ENCODE data around the gene OSTF1. TPM values are rescaled to one million over a fixed set of nuclear protein-coding genes. Genes with fewer than 3 reads are reported as not detected.

OSTF1 gene
- total RNA-seq, 2 donors from 2014 or later, result 85.2 to 95.1 TPM

DNA sequence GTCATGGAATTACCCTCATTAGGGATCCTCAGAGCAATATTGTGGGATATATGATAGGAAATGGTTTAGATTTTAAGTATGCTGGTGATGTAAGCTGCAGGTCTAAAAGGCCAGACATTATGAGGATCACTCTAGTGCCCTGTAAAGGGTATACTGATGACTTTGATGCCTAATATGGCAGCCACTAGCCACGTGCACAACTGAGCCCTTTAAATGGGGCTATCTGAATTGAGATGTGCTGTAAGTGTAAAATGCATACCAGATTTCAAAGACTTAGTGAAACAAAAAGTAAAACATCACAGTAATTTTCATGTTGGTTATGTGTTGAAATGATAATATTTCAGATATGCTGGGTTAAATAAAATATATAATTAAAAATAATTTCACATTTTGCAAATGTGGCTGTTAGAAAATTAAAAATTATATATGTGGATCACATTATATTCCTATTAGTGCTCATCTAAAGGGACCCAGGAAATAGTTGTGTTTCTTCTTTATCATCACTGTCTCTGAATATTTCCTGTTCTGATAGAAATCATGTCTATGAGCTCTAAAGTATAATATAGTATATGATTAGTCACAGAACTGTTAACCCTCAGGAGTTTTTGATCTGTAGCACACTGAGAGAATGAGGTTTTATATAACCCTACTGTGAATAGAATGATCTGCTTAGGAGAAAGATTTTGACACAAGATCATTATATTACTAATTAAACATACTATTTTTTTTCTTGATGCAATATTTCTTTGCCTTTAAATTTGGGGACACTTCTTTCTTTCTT is 50.1 kb downstream of the OSTF1 start:
- Mint-ChIP-seq H3K27ac (peak overlapping the region; percentile 89), H3K36me3 (ENCODE audit: low read depth) (peaks cover 15% of the 10 kb centered on the region), H3K4me3 (peak overlapping the region; percentile 78), H3K27me3 (no peaks in the 10 kb centered on the region), H3K4me1 (peaks cover 55% of the 10 kb centered on the region)
- ATAC-seq (peak; percentile 79), DNase-seq (no peak)
- H3K9me3 ChIP-seq (ENCODE audit: control insufficient read depth, low read length, poor library complexity, severe bottlenecking), result no peaks in the 10 kb centered on the region

DNA sequence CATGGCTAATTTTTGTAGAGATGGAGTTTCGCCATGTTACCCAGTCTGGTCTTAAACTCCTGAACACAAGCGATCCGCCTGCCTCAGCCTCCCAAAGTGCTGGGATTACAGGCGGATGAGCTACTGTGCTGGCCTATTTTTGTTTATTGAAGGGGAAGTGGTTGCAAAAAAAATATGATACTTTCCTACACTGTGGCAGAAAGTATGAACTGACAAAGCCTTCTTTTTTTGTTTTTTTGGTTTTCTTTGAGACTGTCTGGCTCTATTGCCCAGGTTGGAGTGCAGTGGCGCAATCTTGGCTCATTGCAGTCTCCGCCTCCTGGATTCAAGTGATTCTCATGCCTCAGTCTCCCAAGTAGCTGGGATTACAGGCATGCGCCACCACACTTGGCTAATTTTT is 50.9 kb downstream of the OSTF1 start:
- peak overlapping the region; percentile 89 for H3K27ac Mint-ChIP-seq
- peaks cover 19% of the 10 kb centered on the region for H3K36me3 Mint-ChIP-seq (ENCODE audit: low read depth)
- no peaks in the 10 kb centered on the region for H3K27me3 Mint-ChIP-seq
- DNase-seq, result no peak
- H3K4me1 Mint-ChIP-seq, result peaks cover 58% of the 10 kb centered on the region
- H3K9me3 ChIP-seq (ENCODE audit: control insufficient read depth, low read length, poor library complexity, severe bottlenecking), result no peaks in the 10 kb centered on the region
- peak overlapping the region; percentile 78 for H3K4me3 Mint-ChIP-seq
- peak; percentile 32 for ATAC-seq

DNA sequence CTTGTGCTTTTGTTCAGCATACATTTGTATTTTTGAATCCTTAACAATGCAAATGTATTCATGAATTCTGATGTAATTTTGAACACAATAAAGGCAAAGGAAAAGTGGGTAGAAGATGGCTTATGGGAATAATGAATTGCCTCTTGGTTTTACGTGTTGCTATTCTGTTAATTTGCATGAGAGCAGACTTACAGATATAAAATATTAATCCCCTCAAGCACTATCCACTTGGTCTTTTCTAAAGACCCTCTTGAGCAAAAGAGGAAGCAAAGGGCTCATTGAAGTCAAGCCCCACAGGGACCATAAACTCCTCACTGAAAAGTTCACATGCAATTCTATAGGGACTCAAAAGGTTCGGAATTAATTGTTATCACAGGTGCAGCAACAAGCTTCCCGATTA is 51.9 kb downstream of the OSTF1 start:
- ATAC-seq (no peak), DNase-seq (no peak)
- peaks cover 12% of the 10 kb centered on the region for H3K36me3 Mint-ChIP-seq (ENCODE audit: low read depth)
- peak overlapping the region; percentile 89 for H3K27ac Mint-ChIP-seq
- no peaks in the 10 kb centered on the region for H3K27me3 Mint-ChIP-seq
- H3K9me3 ChIP-seq (ENCODE audit: control insufficient read depth, low read length, poor library complexity, severe bottlenecking), result no peaks in the 10 kb centered on the region
- H3K4me3 Mint-ChIP-seq, result no peak overlapping the region
- H3K4me1 Mint-ChIP-seq, result peaks cover 52% of the 10 kb centered on the region

DNA sequence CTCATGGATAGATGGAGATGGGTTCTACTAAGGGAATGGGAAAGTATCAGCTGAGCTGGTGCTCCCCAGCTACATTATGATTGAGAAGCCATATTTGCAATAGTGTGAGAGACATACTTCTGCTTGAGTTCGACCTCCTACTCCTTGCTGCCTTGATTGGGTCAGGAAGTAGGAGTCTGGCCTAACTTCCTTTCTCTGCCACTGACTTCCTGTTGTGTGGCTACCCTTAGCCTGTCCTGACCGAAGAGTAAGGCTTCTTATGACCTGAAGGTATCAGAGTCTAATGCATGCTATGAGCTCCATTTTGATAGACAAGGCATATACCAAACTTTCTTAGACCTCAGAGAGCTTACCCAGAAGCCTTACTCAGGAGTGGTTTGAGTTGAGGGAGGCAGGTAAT is 53.9 kb downstream of the OSTF1 start:
- peak overlapping the region; percentile 81 for H3K27ac Mint-ChIP-seq
- H3K36me3 Mint-ChIP-seq (ENCODE audit: low read depth), result peaks cover 15% of the 10 kb centered on the region
- no peaks in the 10 kb centered on the region for H3K27me3 Mint-ChIP-seq
- H3K4me3 Mint-ChIP-seq, result peak overlapping the region; percentile 5
- ATAC-seq (peak; percentile 47), DNase-seq (no peak)
- peaks cover 49% of the 10 kb centered on the region for H3K4me1 Mint-ChIP-seq
- no peaks in the 10 kb centered on the region for H3K9me3 ChIP-seq (ENCODE audit: control insufficient read depth, low read length, poor library complexity, severe bottlenecking)

DNA sequence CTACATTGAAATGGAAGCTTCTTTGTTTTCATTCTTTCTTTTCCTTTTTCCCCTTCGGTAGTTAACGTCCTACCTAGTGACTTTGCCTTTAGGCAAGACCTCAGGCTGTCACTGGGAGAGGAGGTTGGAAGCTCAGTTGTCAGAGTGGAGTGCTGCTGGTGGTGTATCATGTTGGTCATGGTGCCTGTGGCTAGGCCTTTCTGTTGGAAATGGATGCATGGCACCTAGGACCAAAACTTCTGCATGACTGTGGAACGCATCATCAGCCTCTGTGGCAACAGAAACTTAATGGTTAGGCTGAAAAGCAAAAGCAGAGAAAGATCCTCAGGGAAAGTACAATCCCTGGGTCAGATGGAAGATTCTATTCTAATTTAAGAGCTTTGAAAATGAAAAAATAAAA is 57.9 kb downstream of the OSTF1 start:
- H3K27me3 Mint-ChIP-seq, result no peaks in the 10 kb centered on the region
- H3K27ac Mint-ChIP-seq, result peak overlapping the region; percentile 59
- peak overlapping the region; percentile 34 for H3K4me3 Mint-ChIP-seq
- H3K9me3 ChIP-seq (ENCODE audit: control insufficient read depth, low read length, poor library complexity, severe bottlenecking), result no peaks in the 10 kb centered on the region
- peaks cover 10% of the 10 kb centered on the region for H3K36me3 Mint-ChIP-seq (ENCODE audit: low read depth)
- DNase-seq (no peak), ATAC-seq (no peak)
- peaks cover 47% of the 10 kb centered on the region for H3K4me1 Mint-ChIP-seq

DNA sequence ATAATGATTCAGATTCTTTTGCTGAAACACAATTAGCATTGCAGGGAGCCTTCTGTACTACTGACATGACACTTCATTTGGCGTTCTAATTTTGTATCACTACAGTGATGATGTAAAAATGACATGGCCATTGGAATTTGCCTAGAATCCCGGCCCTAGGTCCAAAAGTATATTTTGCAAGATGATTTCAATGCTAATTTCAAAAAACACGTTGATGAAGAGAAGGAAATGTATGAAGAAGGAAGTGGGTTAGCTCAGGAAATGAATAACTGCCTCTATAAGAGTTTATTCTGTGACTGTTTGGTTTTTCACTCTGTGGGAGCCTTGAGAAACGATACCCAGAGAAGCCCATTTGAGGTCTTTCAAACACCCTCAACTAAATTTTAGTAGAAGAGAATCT is 59.3 kb downstream of the OSTF1 start:
- peak overlapping the region; percentile 97 for H3K27ac Mint-ChIP-seq
- H3K27me3 Mint-ChIP-seq, result no peaks in the 10 kb centered on the region
- H3K9me3 ChIP-seq (ENCODE audit: control insufficient read depth, low read length, poor library complexity, severe bottlenecking), result no peaks in the 10 kb centered on the region
- H3K36me3 Mint-ChIP-seq (ENCODE audit: low read depth), result peaks cover 10% of the 10 kb centered on the region
- ATAC-seq (peak; percentile 60), DNase-seq (no peak)
- peak overlapping the region; percentile 67 for H3K4me3 Mint-ChIP-seq
- H3K4me1 Mint-ChIP-seq, result peaks cover 50% of the 10 kb centered on the region

DNA sequence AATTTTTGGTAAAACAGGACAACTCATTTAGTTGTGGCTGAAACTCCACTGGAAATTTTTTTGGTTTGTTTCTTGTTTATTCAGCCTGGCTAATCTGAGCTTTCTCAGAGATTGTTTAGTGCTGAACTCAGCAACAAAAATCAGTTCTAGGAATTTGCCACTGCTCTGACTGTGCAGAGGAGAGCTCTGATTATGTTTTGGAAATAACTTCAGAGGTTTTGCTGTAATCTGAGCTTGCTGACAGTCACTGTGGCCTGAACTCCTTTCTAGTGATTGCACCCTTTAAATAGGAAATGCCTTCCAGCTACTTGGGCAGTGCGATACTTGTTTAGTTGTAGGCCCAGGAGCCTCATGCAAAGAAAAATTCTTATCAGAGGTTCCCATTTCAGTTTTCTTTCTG is 60.2 kb downstream of the OSTF1 start:
- peaks cover 50% of the 10 kb centered on the region for H3K4me1 Mint-ChIP-seq
- H3K9me3 ChIP-seq (ENCODE audit: control insufficient read depth, low read length, poor library complexity, severe bottlenecking), result no peaks in the 10 kb centered on the region
- H3K4me3 Mint-ChIP-seq, result peak overlapping the region; percentile 55
- H3K36me3 Mint-ChIP-seq (ENCODE audit: low read depth), result peaks cover 8% of the 10 kb centered on the region
- H3K27ac Mint-ChIP-seq, result peak overlapping the region; percentile 97
- H3K27me3 Mint-ChIP-seq, result no peaks in the 10 kb centered on the region
- ATAC-seq (peak; percentile 5), DNase-seq (no peak)

DNA sequence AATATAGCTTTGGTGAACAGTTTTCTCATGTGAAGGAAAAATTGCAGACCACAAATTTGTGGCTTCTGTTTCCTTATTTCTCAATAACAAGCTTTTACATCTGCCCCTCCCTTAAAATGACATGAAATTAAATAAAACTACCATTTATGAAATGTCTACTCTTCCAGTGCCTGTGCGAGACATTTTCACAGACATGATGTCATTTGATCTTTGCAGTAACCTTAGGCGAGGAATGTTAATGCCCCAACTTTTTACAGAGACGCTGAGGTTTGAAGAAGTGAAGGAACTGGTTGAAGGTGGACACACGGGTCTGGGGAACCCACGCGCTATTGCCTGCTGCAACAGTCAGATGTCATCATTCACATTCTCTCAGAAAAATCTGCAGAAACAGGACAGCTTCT is 61.5 kb downstream of the OSTF1 start:
- peaks cover 48% of the 10 kb centered on the region for H3K4me1 Mint-ChIP-seq
- H3K9me3 ChIP-seq (ENCODE audit: control insufficient read depth, low read length, poor library complexity, severe bottlenecking), result no peaks in the 10 kb centered on the region
- ATAC-seq (no peak), DNase-seq (no peak)
- H3K27ac Mint-ChIP-seq, result peak overlapping the region; percentile 97
- peak overlapping the region; percentile 84 for H3K4me3 Mint-ChIP-seq
- no peaks in the 10 kb centered on the region for H3K27me3 Mint-ChIP-seq
- peaks cover 5% of the 10 kb centered on the region for H3K36me3 Mint-ChIP-seq (ENCODE audit: low read depth)

DNA sequence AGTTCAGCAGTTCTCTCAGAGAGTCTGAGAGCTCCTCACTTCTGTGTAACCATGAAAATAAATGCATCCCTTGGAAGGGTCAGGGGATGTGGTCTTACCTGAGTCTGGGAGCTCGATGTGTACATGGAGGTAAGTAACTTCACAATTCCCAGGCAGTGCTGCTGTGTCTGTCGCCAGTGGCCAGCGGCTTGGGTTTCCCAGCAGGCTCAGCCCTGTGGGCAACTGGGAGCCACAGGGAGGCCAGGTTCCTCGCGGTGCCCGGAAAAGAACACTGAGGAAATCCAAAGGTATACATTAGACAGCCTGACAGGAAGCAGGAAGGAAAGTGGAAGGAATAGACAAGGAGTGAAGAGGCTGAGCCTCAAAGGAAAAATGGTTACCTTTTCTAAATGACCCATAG is 62.2 kb downstream of the OSTF1 start:
- DNase-seq (no peak), ATAC-seq (no peak)
- H3K9me3 ChIP-seq (ENCODE audit: control insufficient read depth, low read length, poor library complexity, severe bottlenecking), result no peaks in the 10 kb centered on the region
- no peaks in the 10 kb centered on the region for H3K27me3 Mint-ChIP-seq
- peak overlapping the region; percentile 97 for H3K27ac Mint-ChIP-seq
- peaks cover 50% of the 10 kb centered on the region for H3K4me1 Mint-ChIP-seq
- H3K36me3 Mint-ChIP-seq (ENCODE audit: low read depth), result peaks cover 5% of the 10 kb centered on the region
- peak overlapping the region; percentile 84 for H3K4me3 Mint-ChIP-seq

DNA sequence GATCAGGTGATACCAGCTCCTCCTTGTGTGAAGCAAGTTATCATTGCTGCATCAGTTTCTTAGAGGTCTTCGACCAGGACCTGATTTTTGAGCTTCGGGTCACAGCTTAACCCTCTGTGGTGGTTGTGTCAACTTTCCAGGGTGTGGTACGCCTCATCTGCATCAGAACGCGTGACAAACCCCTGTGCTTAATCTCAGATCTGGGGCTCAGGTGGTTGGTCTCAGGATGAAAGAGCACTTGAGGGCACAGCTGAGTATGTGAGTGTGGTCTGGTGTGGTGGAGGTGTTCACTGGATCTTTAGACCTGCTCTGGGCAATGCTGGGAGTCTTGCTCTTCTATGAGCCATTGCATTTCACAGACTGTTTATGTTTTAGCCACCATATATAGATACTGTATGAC is 64.1 kb downstream of the OSTF1 start:
- Mint-ChIP-seq H3K4me3 (peak overlapping the region; percentile 25), H3K36me3 (ENCODE audit: low read depth) (no peaks in the 10 kb centered on the region), H3K4me1 (peaks cover 54% of the 10 kb centered on the region), H3K27ac (peak overlapping the region; percentile 97), H3K27me3 (no peaks in the 10 kb centered on the region)
- ATAC-seq (peak; percentile 75), DNase-seq (peak in 1 of 3 donors; percentile 21)
- no peaks in the 10 kb centered on the region for H3K9me3 ChIP-seq (ENCODE audit: control insufficient read depth, low read length, poor library complexity, severe bottlenecking)

DNA sequence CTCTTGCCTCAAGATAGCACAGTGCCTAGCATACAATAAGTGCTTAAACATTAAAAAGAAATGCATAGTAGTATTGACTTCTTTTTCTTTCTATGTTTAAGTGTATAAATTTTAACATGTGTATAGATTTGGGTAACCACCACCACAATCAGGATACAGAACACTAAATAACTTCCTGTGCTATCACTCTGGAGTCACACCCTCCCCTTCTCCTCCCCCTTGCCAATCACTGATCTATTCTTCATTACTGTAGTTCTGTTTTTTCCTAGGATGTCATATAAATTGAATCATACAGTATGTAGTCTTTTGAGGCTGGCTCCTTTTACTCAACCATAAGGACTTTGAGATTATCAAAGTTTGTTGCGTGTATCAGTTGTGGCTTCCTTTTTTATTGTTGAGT is 68.5 kb downstream of the OSTF1 start:
- no peaks in the 10 kb centered on the region for H3K9me3 ChIP-seq (ENCODE audit: control insufficient read depth, low read length, poor library complexity, severe bottlenecking)
- H3K27me3 Mint-ChIP-seq, result no peaks in the 10 kb centered on the region
- H3K36me3 Mint-ChIP-seq (ENCODE audit: low read depth), result no peaks in the 10 kb centered on the region
- no peak for DNase-seq
- peak overlapping the region; percentile 53 for H3K27ac Mint-ChIP-seq
- no peak for ATAC-seq
- no peak overlapping the region for H3K4me3 Mint-ChIP-seq
- H3K4me1 Mint-ChIP-seq, result peaks cover 29% of the 10 kb centered on the region

DNA sequence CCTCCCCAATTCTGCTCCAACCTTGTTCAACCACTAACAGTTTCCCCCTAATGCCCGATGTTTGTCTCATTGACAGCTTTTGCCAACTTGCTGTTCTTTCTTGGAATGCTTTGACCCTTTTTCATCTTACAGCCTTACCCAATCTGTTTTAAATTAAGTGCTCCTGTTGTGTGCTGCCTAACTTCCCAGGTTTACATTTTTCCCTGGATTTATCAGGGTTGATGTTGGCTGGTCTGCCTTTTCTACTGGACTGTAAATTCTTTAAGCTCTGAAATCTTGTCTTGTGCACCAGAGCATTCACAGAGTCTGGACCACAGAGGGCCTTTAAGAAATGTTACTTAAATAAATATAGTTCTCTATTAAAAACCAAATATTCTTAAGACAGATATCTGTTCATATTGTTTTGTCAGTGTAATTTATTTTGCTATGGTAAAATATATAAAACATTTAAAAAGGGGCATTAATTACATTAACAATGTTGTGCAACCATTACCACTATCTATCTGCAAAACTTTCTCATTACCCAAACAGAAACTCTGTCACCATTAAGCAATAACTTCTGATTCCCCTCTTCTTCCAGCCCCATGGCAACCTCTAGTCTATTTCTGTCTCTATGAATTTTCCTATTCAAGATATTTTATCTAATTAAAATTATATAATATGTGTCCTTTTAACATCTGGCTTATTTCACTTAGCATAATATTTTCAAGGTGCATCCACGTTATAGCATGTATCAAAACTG is 73.0 kb downstream of the OSTF1 start:
- Mint-ChIP-seq H3K27ac (peak overlapping the region; percentile 29), H3K4me1 (peaks cover 13% of the 10 kb centered on the region), H3K4me3 (no peak overlapping the region), H3K36me3 (ENCODE audit: low read depth) (peaks cover 5% of the 10 kb centered on the region), H3K27me3 (no peaks in the 10 kb centered on the region)
- ATAC-seq (no peak), DNase-seq (no peak)
- no peaks in the 10 kb centered on the region for H3K9me3 ChIP-seq (ENCODE audit: control insufficient read depth, low read length, poor library complexity, severe bottlenecking)

DNA sequence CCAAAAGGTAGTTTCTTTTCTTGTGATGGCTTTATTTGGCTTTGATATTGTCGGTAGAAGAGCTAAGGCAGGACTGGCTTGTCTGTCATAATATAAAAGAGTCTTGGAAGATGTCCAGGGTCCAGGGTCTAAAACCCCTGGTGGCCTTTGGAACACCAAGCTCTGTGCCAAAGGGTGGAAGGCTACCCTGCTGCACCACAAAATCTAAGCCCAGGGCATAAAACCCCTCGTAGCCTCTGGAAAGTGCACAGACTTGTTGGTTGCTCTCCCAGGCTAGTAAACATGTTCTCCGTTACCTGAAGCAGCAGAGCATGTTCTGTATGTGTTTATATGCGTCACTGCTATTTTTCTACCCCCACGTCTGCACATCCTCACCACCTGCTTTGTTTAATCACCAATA is 75.5 kb downstream of the OSTF1 start:
- peaks cover 7% of the 10 kb centered on the region for H3K36me3 Mint-ChIP-seq (ENCODE audit: low read depth)
- no peaks in the 10 kb centered on the region for H3K27me3 Mint-ChIP-seq
- H3K4me3 Mint-ChIP-seq, result no peak overlapping the region
- H3K9me3 ChIP-seq (ENCODE audit: control insufficient read depth, low read length, poor library complexity, severe bottlenecking), result no peaks in the 10 kb centered on the region
- ATAC-seq, result no peak
- peaks cover 5% of the 10 kb centered on the region for H3K4me1 Mint-ChIP-seq
- H3K27ac Mint-ChIP-seq, result no peak overlapping the region
- DNase-seq, result no peak

All from T-helper 17 cell (primary cell).